Erythroblast (primary cell): ENCODE results near the gene ARHGEF4.

Source experiments
- GATA1 ChIP-seq: IDR thresholded peaks from 2 replicates; pipeline ENCODE4 v1.6.1; 2011; ENCODE audit warnings: low read depth, mild to moderate bottlenecking, control low read depth, low read length, moderate library complexity
- POLR2A ChIP-seq: IDR thresholded peaks from 2 replicates; pipeline ENCODE4 v1.6.1; 2011; ENCODE audit warnings: mild to moderate bottlenecking, low read length

GRCh38 chr2:130997198-130997597 lies 160.5 kb downstream of the ARHGEF4 start:
- no peak for TF ChIP-seq POLR2A
- TF ChIP-seq GATA1 = no peak
